ENCODE data around the gene TP53I3.

The TP53I3 gene

GRCh38 chr2:24083567-24084385 lies 858 bp downstream of the TP53I3 start:
- TF ChIP-seq CTCF (IDR thresholded peaks at IDR 0.05; ENCODE audit: insufficient read depth, low read depth, low read length, missing control alignments): no peak
- peak overlapping the region; percentile 70 for H3K4me3 ChIP-seq (ENCODE audit: low read depth, low read length)
- peak; percentile 95 for DNase-seq (ENCODE audit: low read depth)

- TF ChIP-seq CTCF (IDR thresholded peaks at IDR 0.05; ENCODE audit: insufficient read depth, low read depth, low read length, missing control alignments): no peak
- peak overlapping the region; percentile 70 for H3K4me3 ChIP-seq (ENCODE audit: low read depth, low read length)
- DNase-seq (ENCODE audit: low read depth): no peak
These were observed 1.7 kb downstream of the TP53I3 start for GRCh38 chr2:24082787-24083566.

GRCh38 chr2:24080701-24081100 lies 3.9 kb downstream of the TP53I3 start:
- no peak for TF ChIP-seq CTCF (IDR thresholded peaks at IDR 0.05; ENCODE audit: insufficient read depth, low read depth, low read length, missing control alignments)
- no peak for DNase-seq (ENCODE audit: low read depth)
- no peak overlapping the region for H3K4me3 ChIP-seq (ENCODE audit: low read depth, low read length)

GRCh38 chr2:24077879-24078278 lies 6.8 kb downstream of the TP53I3 start:
- DNase-seq (ENCODE audit: low read depth): no peak
- H3K4me3 ChIP-seq (ENCODE audit: low read depth, low read length): no peak overlapping the region; the same call in 1 of the 2 replicates
- TF ChIP-seq CTCF (IDR thresholded peaks at IDR 0.05; ENCODE audit: insufficient read depth, low read depth, low read length, missing control alignments): no peak

- TF ChIP-seq CTCF (IDR thresholded peaks at IDR 0.05; ENCODE audit: insufficient read depth, low read depth, low read length, missing control alignments): no peak
- H3K4me3 ChIP-seq (ENCODE audit: low read depth, low read length): peak overlapping the region; percentile 72
- no peak for DNase-seq (ENCODE audit: low read depth)
These were observed 7.1 kb downstream of the TP53I3 start for GRCh38 chr2:24077535-24077877.

- no peak for TF ChIP-seq CTCF (IDR thresholded peaks at IDR 0.05; ENCODE audit: insufficient read depth, low read depth, low read length, missing control alignments)
- DNase-seq (ENCODE audit: low read depth): peak; percentile 29
- H3K4me3 ChIP-seq (ENCODE audit: low read depth, low read length): peak overlapping the region; percentile 72
These were observed 7.6 kb downstream of the TP53I3 start for GRCh38 chr2:24076849-24077534.

Measured in GM12865 (cell line).